Spleen (tissue), 7 donors: Measurements from ENCODE around the gene CRNKL1.

ENCODE experiments used
- CTCF ChIP-seq, 11 experiments: fragments of 200-600 bp in 7 of 11; fragments of 450-650 bp in 4 of 11; sonication (generic) in 4 of 11; IDR thresholded peaks in 8 of 11; conservative IDR thresholded peaks in 3 of 11; 1 replicate in 7 of 11; 2 replicates in 4 of 11; pipeline versions ENCODE4 v1.4.0 to v1.8.0; 2016 to 2021; ENCODE audit warnings: antibody characterized with exemption in 11 of 11, inconsistent platforms in 4 of 11, mild to moderate bottlenecking in 1 of 11
- POLR2A ChIP-seq, 3 donors: fragments of 450-650 bp; IDR thresholded peaks; one replicate each; pipeline ENCODE4 v1.5.1; 2017; ENCODE audit warnings: antibody characterized with exemption in 3 of 3, mild to moderate bottlenecking in 1 of 3
- POLR2AphosphoS5 ChIP-seq, 3 donors: sonication (generic); formaldehyde crosslinking; IDR thresholded peaks; one replicate each; pipeline ENCODE4 v1.5.1; 2017; ENCODE audit warnings: antibody characterized with exemption in 3 of 3
- donor health status: DM: no; HTN: no; CAD: no; lungs with moderate emphysema.
- donor health status: DM: no; HTN: no; CAD: no.
- donor health status: DM: no; HTN: no; CAD: no.

- TF ChIP-seq CTCF (IDR thresholded peaks at IDR 0.05 in 8 of 11, conservative IDR thresholded peaks at IDR 0.05 in 3 of 11) = no peak
- no peak for TF ChIP-seq POLR2A (IDR thresholded peaks at IDR 0.05)
- TF ChIP-seq POLR2AphosphoS5 (IDR thresholded peaks at IDR 0.05) = no peak
Measured at GRCh38 chr20:20012541-20012940, 39.7 kb downstream of the CRNKL1 start.
